PC-3 (cell line): Measurements from ENCODE around the gene SCAPER.

ENCODE experiments used
- EZH2 ChIP-seq: fragments of 300-600 bp; sonication (generic); IDR thresholded peaks from one replicate; pipeline ENCODE4 v1.6.1; 2017; ENCODE audit warnings: antibody characterized with exemption, mild to moderate bottlenecking, low read length; ENCODE audit not compliant: unreplicated experiment
- EZH2phosphoT487 ChIP-seq: fragments of 300-600 bp; sonication (generic); IDR thresholded peaks from 2 replicates; pipeline ENCODE4 v1.6.1; 2018; ENCODE audit warnings: mild to moderate bottlenecking, antibody characterized with exemption, low read length, borderline replicate concordance
- TF ChIP-seq, protein P1 (sequence below): fragments of 300-600 bp; sonication (generic); conservative IDR thresholded peaks from 2 replicates; pipeline ENCODE4 v1.5.1; 2017; ENCODE audit warnings: antibody characterized with exemption, low read depth, mild to moderate bottlenecking, low read length

DNA sequence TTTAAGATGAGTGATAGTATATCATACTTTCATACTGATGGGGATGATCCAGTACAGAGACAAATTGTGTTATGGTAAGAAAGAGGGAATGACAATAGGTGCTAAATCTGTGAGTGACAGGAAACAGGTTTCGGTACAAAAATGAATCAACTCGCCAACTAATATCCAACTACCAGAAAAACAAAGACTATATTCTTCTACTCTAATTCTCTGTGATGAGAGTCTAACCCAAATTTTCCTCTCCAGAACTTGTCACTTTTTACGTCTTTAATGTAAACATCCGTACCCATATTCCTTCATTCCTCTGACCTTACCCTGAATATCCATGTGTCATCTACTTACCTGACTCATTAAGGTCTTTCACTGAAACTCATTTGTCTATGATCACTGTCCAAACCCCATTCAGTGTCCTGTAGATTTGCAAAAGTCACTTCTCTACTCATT lies 39.6 kb downstream of the SCAPER start:
- TF ChIP-seq, protein P1, sequence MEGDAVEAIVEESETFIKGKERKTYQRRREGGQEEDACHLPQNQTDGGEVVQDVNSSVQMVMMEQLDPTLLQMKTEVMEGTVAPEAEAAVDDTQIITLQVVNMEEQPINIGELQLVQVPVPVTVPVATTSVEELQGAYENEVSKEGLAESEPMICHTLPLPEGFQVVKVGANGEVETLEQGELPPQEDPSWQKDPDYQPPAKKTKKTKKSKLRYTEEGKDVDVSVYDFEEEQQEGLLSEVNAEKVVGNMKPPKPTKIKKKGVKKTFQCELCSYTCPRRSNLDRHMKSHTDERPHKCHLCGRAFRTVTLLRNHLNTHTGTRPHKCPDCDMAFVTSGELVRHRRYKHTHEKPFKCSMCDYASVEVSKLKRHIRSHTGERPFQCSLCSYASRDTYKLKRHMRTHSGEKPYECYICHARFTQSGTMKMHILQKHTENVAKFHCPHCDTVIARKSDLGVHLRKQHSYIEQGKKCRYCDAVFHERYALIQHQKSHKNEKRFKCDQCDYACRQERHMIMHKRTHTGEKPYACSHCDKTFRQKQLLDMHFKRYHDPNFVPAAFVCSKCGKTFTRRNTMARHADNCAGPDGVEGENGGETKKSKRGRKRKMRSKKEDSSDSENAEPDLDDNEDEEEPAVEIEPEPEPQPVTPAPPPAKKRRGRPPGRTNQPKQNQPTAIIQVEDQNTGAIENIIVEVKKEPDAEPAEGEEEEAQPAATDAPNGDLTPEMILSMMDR: no peak
- TF ChIP-seq EZH2phosphoT487: no peak
- TF ChIP-seq EZH2: no peak
